A549 (cell line): ENCODE data around the gene NKIRAS1. TPM values are rescaled to one million over a fixed set of nuclear protein-coding genes. Genes with fewer than 3 reads are reported as not detected.

Experiments used
- ATAC-seq, 2 experiments: fragments of 200-7000 bp in 1 of 2; fragments of >200 bp in 1 of 2; cut with Nextera tagmentation in 1 of 2; cut with Tn5 transposase in 1 of 2; 3 replicates each; pipeline versions ENCODE4 v1.8.0 to v1.9.1; 2018 to 2020; ENCODE audit warnings: mild to moderate bottlenecking in 1 of 2, moderate library complexity in 1 of 2
- CTCF ChIA-PET: fragments of 300-600 bp; sonication (Branson Sonifier 250); formaldehyde crosslinking; extraction: SDS; loops from one replicate; lab custom pipeline; 2021; ENCODE audit warnings: antibody characterized with exemption, inconsistent platforms; lab: Yijun Ruan, JAX
- POLR2A ChIA-PET: fragments of 350-600 bp; formaldehyde crosslinking; extraction: SDS; loops from one replicate; lab custom pipeline; 2021; ENCODE audit warnings: antibody characterized with exemption, inconsistent platforms; lab: Yijun Ruan, JAX
- DNase-seq, 2 experiments: peaks; one replicate each; pipeline versions ENCODE4 v3.0.0 to v3.0.0-alpha.2; 2011 to 2016; ENCODE audit warnings: low read depth in 1 of 2, low spot score in 1 of 2
- FAIRE-seq: peaks from 2 replicates; lab custom pipeline; 2011; peaks lifted over from hg19 to GRCh38; lab: Jason Lieb, UNC
- H3K27ac ChIP-seq, 2 experiments: fragments of >200 bp; sonication (Bioruptor Twin); formaldehyde crosslinking; 3 replicates each; pipeline ENCODE4 v1.5.1; 2016 to 2017
- H3K4me1 ChIP-seq: fragments of >200 bp; sonication (Bioruptor Twin); formaldehyde crosslinking; 3 replicates; pipeline ENCODE4 v1.6.1; 2016
- H3K4me2 ChIP-seq: fragments of >200 bp; sonication (Bioruptor Twin); formaldehyde crosslinking; 3 replicates; pipeline ENCODE4 v1.6.1; 2016
- H3K4me3 ChIP-seq: fragments of >200 bp; sonication (Bioruptor Twin); formaldehyde crosslinking; 3 replicates; pipeline ENCODE4 v1.5.1; 2016
- H3K9me3 ChIP-seq: fragments of >200 bp; sonication (Bioruptor Twin); formaldehyde crosslinking; 3 replicates; pipeline ENCODE4 v1.6.1; 2016
- CHD2 ChIP-seq: fragments of 150-350 bp; IDR thresholded peaks from 2 replicates; pipeline ENCODE4 v1.6.1; 2014; ENCODE audit warnings: low read length; ENCODE audit not compliant: partially characterized antibody
- EHF ChIP-seq: fragments of 250-450 bp; sonication (Bioruptor Pico); IDR thresholded peaks from 2 replicates; pipeline ENCODE4 v1.5.0; 2020; ENCODE audit warnings: mild to moderate bottlenecking
- HEYL ChIP-seq: fragments of 250-450 bp; sonication (Bioruptor Pico); IDR thresholded peaks from 2 replicates; pipeline ENCODE4 v1.8.0; 2021; ENCODE audit warnings: mild to moderate bottlenecking, moderate library complexity
- JUN ChIP-seq, 2 experiments: fragments of >200 bp; sonication (Bioruptor Twin); formaldehyde crosslinking; IDR thresholded peaks; 2 replicates in 1 of 2; 3 replicates in 1 of 2; pipeline ENCODE4 v1.6.1; 2016 to 2017
- PHF8 ChIP-seq: fragments of 200-600 bp; sonication (generic); IDR thresholded peaks from 2 replicates; pipeline ENCODE4 v1.6.1; 2016; ENCODE audit warnings: low read depth, mild to moderate bottlenecking, antibody characterized with exemption, moderate library complexity, borderline replicate concordance
- REST ChIP-seq: fragments of 200-600 bp; sonication (generic); IDR thresholded peaks from 2 replicates; pipeline ENCODE4 v1.6.1; 2016; ENCODE audit warnings: antibody characterized with exemption, mild to moderate bottlenecking, moderate library complexity
- SMC3 ChIP-seq: fragments of >200 bp; sonication (Bioruptor Twin); formaldehyde crosslinking; IDR thresholded peaks from 3 replicates; pipeline ENCODE4 v1.6.1; 2018; ENCODE audit warnings: inconsistent platforms
- SREBF2 ChIP-seq: fragments of 450-650 bp; IDR thresholded peaks from 2 replicates; pipeline ENCODE4 v1.6.1; 2014; ENCODE audit warnings: mild to moderate bottlenecking, moderate library complexity
- TFCP2L1 ChIP-seq: fragments of 250-450 bp; sonication (Bioruptor Pico); IDR thresholded peaks from 2 replicates; pipeline ENCODE4 v1.5.0; 2021; ENCODE audit warnings: mild to moderate bottlenecking
- USF2 ChIP-seq: fragments of 450-650 bp; IDR thresholded peaks from 2 replicates; pipeline ENCODE4 v1.6.1; 2014; ENCODE audit warnings: antibody characterized with exemption
- ZSCAN20 ChIP-seq: fragments of 250-450 bp; sonication (Bioruptor Pico); IDR thresholded peaks from 2 replicates; pipeline ENCODE4 v1.8.0; 2022; ENCODE audit warnings: mild to moderate bottlenecking, moderate library complexity
- WGBS: methylation state at CpG from one replicate; pipeline ENCODE4 v1.1.6; 2017; ENCODE audit errors: missing lambda C conversion rate; 5-methylcytosine and 5-hydroxymethylcytosine counted together
- polyA plus RNA-seq, 4 experiments: library from polyadenylated mRNA; depleted of rRNA in 3 of 4; stranded (reverse); fragments of >200 nt; fragmentation: RNase III in 1 of 4; extraction: RNeasy Plus Mini Kit Qiagen cat#74134 plus additional on column Dnase treatment in 1 of 4; gene quantifications; 2 replicates in 3 of 4; 3 replicates in 1 of 4; pipeline ENCODE4 v1.2.3, GENCODE V29; 2011 to 2017
- TF ChIP-seq, protein P1 (sequence below): fragments of 250-450 bp; sonication (Bioruptor Pico); IDR thresholded peaks from 2 replicates; pipeline ENCODE4 v1.5.0; 2020; ENCODE audit warnings: low read depth, mild to moderate bottlenecking, moderate library complexity
- TF ChIP-seq, protein P2 (sequence below): fragments of >200 bp; sonication (Bioruptor Twin); formaldehyde crosslinking; IDR thresholded peaks from 3 replicates; pipeline ENCODE4 v1.5.1; 2016

NKIRAS1 gene
- polyA plus RNA-seq, 2 of the 4 experiments (the other 2 are of a cell fraction), result 15.5 to 16.8 TPM

DNA sequence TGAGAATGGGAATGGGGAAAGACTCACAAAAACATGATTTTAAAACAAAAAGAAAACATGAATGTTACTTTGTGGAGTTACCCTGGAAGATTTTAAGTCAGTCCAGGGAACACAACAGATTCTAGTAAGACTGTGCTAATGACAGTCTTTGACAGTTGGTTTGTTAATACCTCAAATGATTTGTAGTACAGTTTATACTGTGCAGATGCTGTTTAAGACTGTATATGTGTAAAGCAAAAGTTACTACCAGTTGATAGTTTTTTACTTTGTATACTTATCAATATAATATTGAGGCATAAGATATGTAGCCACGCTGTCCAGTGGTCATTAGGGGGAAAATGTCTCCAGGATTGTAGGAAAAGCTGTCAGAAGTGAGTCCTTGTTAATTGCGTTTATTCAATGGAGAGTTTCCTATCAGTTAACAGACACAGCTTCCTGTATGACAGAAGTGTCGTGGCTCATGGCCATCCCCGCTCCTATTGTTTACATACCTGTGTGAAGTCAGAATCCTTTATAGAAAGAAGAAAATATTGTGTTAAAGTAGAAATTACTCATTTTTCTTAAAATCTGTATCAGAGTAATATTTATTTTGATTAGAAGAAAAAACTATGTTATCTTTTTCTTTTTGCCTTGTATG, 36.0 kb downstream of the NKIRAS1 start:
- H3K27ac ChIP-seq, result no peak overlapping the region
- no peak for ATAC-seq
- TF ChIP-seq ZSCAN20 (CRISPR knock-in tag) (no peak), TFCP2L1 (CRISPR knock-in tag) (no peak), PHF8 (no peak), SMC3 (no peak), HEYL (CRISPR knock-in tag) (no peak), USF2 (no peak), EHF (no peak), JUN (IDR thresholded peaks at IDR 0.05) (no peak), REST (no peak), CHD2 (no peak)
- TF ChIP-seq, protein P1, sequence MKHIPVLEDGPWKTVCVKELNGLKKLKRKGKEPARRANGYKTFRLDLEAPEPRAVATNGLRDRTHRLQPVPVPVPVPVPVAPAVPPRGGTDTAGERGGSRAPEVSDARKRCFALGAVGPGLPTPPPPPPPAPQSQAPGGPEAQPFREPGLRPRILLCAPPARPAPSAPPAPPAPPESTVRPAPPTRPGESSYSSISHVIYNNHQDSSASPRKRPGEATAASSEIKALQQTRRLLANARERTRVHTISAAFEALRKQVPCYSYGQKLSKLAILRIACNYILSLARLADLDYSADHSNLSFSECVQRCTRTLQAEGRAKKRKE, result no peak
- TF ChIP-seq, all 56 proteins: peak for 0
- Histone ChIP-seq H3K4me3 (no peak overlapping the region), H3K4me2 (no peak overlapping the region), H3K9me3 (no peaks in the 10 kb centered on the region), H3K4me1 (peaks cover 23% of the 10 kb centered on the region)
- ChIA-PET POLR2A (no interaction called here), CTCF (interaction anchor here (5.2 kb wide), 1 partner anchor 9 kb away, joined by 31 read pairs; no protein-coding TSS in a partner anchor)
- DNase-seq (no peak), FAIRE-seq (no peak)
- WGBS, result 91% methylated on average over 4 of the region's 4 CpGs

- H3K9me3 ChIP-seq, result no peaks in the 10 kb centered on the region
- FAIRE-seq (no peak), ATAC-seq (no peak), DNase-seq (no peak)
- no peak overlapping the region for H3K27ac ChIP-seq
- 96% methylated on average over 8 of the region's 8 CpGs for WGBS
- ChIA-PET POLR2A (no interaction called here), CTCF (interaction anchor here (0.6 to 5.2 kb wide), 2 partner anchors 10 to 249 kb away, joined by 3 to 31 read pairs; no protein-coding TSS in a partner anchor)
- H3K4me1 ChIP-seq, result peaks cover 33% of the 10 kb centered on the region
- no peak overlapping the region for H3K4me3 ChIP-seq
- H3K4me2 ChIP-seq, result no peak overlapping the region
- TF ChIP-seq, protein P2, sequence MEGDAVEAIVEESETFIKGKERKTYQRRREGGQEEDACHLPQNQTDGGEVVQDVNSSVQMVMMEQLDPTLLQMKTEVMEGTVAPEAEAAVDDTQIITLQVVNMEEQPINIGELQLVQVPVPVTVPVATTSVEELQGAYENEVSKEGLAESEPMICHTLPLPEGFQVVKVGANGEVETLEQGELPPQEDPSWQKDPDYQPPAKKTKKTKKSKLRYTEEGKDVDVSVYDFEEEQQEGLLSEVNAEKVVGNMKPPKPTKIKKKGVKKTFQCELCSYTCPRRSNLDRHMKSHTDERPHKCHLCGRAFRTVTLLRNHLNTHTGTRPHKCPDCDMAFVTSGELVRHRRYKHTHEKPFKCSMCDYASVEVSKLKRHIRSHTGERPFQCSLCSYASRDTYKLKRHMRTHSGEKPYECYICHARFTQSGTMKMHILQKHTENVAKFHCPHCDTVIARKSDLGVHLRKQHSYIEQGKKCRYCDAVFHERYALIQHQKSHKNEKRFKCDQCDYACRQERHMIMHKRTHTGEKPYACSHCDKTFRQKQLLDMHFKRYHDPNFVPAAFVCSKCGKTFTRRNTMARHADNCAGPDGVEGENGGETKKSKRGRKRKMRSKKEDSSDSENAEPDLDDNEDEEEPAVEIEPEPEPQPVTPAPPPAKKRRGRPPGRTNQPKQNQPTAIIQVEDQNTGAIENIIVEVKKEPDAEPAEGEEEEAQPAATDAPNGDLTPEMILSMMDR, result no peak
- TF ChIP-seq HEYL (CRISPR knock-in tag) (no peak), SREBF2 (no peak)
These were observed 37.3 kb downstream of the NKIRAS1 start for GRCh38 chr3:23879485-23879884.
